ENCODE results near the gene P2RX2. TPM values are rescaled to one million over a fixed set of nuclear protein-coding genes. Genes with fewer than 3 reads are reported as not detected.

P2RX2 gene
- total RNA-seq, 6 donors from 2014 or later, result 0.27 to 4.4 (median 1.00) TPM; not detected in 2

DNA sequence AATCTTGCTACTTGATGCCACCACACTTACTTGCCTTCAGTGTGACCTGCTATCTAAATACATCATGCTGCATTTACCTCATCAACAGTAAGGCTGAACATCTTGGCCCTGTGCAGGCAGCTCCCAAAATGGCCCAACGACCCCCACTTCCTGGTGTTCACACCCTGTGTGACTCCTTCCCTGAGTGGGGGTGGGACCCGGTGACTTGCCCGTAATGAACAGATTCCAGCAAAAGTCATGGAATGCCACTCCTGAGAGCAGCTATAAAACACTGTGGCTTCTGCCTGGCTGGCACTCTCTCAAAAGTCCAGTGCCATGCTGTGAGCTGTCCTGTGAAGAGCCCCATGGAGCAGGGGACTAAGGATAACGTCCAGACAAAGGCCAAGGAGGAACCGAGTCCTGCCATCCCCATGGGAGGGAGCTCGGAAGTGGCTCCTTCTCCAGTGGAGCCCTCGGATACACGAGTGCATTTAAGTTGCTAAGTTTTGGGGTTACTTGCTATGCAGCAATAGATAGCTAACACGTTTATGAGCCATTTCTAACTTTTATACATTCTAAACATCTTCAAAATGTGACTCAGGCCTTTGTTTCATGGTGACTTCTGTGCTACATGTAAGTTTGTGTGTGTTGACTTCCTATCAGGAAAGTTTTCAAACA, 33.0 kb downstream of the P2RX2 start:
- 84 to 91% methylated on average over 8 to 9 of the region's 9 CpGs for WGBS, 2 donors
- Histone ChIP-seq H3K9me3 (no peaks in the 10 kb centered on the region), H3K27ac (no peak overlapping the region), H3K4me3 (no peak overlapping the region), H3K4me1 (no peaks in the 10 kb centered on the region), H3K36me3 (peaks cover 0 to 74% (median 53%) of the 10 kb centered on the region in 4 donors), H3K27me3 (no peaks in the 10 kb centered on the region)
- DNase-seq, result no peak
- no peak for ATAC-seq (ENCODE audit: low FRiP score in 2 of 2)
- TF ChIP-seq POLR2AphosphoS5 (IDR thresholded peaks at IDR 0.05) (no peak), EP300 (IDR thresholded peaks at IDR 0.05) (no peak), POLR2A (IDR thresholded peaks at IDR 0.05) (no peak)
- TF ChIP-seq, protein P1, sequence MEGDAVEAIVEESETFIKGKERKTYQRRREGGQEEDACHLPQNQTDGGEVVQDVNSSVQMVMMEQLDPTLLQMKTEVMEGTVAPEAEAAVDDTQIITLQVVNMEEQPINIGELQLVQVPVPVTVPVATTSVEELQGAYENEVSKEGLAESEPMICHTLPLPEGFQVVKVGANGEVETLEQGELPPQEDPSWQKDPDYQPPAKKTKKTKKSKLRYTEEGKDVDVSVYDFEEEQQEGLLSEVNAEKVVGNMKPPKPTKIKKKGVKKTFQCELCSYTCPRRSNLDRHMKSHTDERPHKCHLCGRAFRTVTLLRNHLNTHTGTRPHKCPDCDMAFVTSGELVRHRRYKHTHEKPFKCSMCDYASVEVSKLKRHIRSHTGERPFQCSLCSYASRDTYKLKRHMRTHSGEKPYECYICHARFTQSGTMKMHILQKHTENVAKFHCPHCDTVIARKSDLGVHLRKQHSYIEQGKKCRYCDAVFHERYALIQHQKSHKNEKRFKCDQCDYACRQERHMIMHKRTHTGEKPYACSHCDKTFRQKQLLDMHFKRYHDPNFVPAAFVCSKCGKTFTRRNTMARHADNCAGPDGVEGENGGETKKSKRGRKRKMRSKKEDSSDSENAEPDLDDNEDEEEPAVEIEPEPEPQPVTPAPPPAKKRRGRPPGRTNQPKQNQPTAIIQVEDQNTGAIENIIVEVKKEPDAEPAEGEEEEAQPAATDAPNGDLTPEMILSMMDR (IDR thresholded peaks at IDR 0.05), result no peak

GRCh38 chr12:132653567-132654290, 35.2 kb downstream of the P2RX2 start:
- H3K27me3 ChIP-seq, result no peaks in the 10 kb centered on the region
- H3K27ac ChIP-seq, result no peak overlapping the region
- no peak for DNase-seq
- H3K4me1 ChIP-seq, result no peaks in the 10 kb centered on the region
- H3K4me3 ChIP-seq, result no peak overlapping the region
- H3K36me3 ChIP-seq, result peaks cover 6 to 78% (median 54%) of the 10 kb centered on the region in 4 donors
- WGBS, 2 donors, result 89 to 92% methylated on average over 7 of the region's 7 CpGs
- TF ChIP-seq, protein P1 (IDR thresholded peaks at IDR 0.05), result no peak
- no peak for TF ChIP-seq POLR2A (IDR thresholded peaks at IDR 0.05)
- TF ChIP-seq EP300 (IDR thresholded peaks at IDR 0.05), result no peak
- no peak for TF ChIP-seq POLR2AphosphoS5 (IDR thresholded peaks at IDR 0.05)
- no peaks in the 10 kb centered on the region for H3K9me3 ChIP-seq
- ATAC-seq (ENCODE audit: low FRiP score in 2 of 2), result no peak

GRCh38 chr12:132657004-132657727, 38.6 kb downstream of the P2RX2 start:
- Histone ChIP-seq H3K36me3 (peaks cover 13 to 94% (median 68%) of the 10 kb centered on the region in 4 donors), H3K27me3 (no peaks in the 10 kb centered on the region), H3K9me3 (no peaks in the 10 kb centered on the region), H3K27ac (no peak overlapping the region), H3K4me1 (no peaks in the 10 kb centered on the region), H3K4me3 (no peak overlapping the region)
- WGBS, 2 donors, result 96 to 99% methylated on average over 10 to 12 of the region's 12 CpGs
- TF ChIP-seq, protein P1 (IDR thresholded peaks at IDR 0.05), result no peak
- TF ChIP-seq POLR2AphosphoS5 (IDR thresholded peaks at IDR 0.05), result no peak
- no peak for TF ChIP-seq POLR2A (IDR thresholded peaks at IDR 0.05)
- TF ChIP-seq EP300 (IDR thresholded peaks at IDR 0.05), result no peak
- DNase-seq, result no peak
- ATAC-seq (ENCODE audit: low FRiP score in 2 of 2), result no peak

DNA sequence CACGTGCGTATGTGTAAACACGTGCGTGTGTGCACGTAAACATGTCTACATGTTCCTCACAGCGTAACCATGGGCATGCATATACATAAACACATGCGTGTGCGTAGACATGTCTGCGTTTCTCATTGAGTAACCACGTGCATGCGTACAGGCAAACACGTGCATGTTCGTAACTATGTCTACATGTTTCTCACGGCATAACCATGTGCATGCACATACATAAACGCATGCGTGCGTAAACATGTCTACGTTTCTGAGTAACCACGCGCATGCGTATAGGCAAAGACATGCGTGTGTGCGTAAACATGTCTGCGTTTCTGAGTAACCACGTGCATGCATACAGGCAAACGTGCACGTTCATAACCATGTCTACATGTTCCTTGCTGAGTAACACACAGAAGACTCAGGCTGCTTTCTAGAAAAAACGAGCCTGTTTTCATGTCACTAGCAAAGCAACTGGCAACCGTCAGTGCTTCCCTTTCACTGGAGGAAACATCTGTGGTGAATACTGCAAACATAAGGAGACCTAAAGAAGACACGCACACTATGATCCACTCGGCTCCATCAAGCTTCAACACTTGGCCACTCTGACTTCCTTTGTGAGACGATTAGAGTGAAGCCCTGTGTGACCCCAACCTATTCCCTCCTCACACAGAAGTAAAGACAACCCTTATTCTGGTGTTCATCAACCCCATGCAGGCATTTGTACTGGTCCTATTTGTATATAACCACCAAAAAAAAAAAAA, 39.7 kb downstream of the P2RX2 start:
- no peaks in the 10 kb centered on the region for H3K4me1 ChIP-seq
- no peak overlapping the region for H3K4me3 ChIP-seq
- no peak for ATAC-seq (ENCODE audit: low FRiP score in 2 of 2)
- H3K9me3 ChIP-seq, result no peaks in the 10 kb centered on the region
- H3K36me3 ChIP-seq, result peaks cover 14 to 94% (median 73%) of the 10 kb centered on the region in 4 donors
- H3K27me3 ChIP-seq, result no peaks in the 10 kb centered on the region
- DNase-seq, result no peak
- WGBS, 2 donors, result 89% methylated on average over 32 of the region's 32 CpGs
- no peak for TF ChIP-seq EP300 (IDR thresholded peaks at IDR 0.05)
- TF ChIP-seq POLR2A (IDR thresholded peaks at IDR 0.05), result no peak
- no peak for TF ChIP-seq POLR2AphosphoS5 (IDR thresholded peaks at IDR 0.05)
- TF ChIP-seq, protein P1 (IDR thresholded peaks at IDR 0.05), result no peak
- no peak overlapping the region for H3K27ac ChIP-seq

All from upper lobe of left lung (tissue), 6 donors.